Forelimb muscle (tissue), 1 donor: ENCODE measurements around the gene BEND5. TPM values are rescaled to one million over a fixed set of nuclear protein-coding genes. Genes with fewer than 3 reads are reported as not detected.

Experiments
- DNase-seq: peaks from one replicate; pipeline ENCODE4 v3.0.0-alpha.2; 2013; ENCODE audit warnings: low read depth
- polyA plus RNA-seq: library from polyadenylated mRNA; unstranded; fragments of 120-200 nt; gene quantifications from one replicate; pipeline ENCODE4 v1.2.1, GENCODE V29; 2013; ENCODE audit not compliant: insufficient read length

BEND5 gene, protein sequence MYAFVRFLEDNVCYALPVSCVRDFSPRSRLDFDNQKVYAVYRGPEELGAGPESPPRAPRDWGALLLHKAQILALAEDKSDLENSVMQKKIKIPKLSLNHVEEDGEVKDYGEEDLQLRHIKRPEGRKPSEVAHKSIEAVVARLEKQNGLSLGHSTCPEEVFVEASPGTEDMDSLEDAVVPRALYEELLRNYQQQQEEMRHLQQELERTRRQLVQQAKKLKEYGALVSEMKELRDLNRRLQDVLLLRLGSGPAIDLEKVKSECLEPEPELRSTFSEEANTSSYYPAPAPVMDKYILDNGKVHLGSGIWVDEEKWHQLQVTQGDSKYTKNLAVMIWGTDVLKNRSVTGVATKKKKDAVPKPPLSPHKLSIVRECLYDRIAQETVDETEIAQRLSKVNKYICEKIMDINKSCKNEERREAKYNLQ
- 10.3 TPM for polyA plus RNA-seq

DNA sequence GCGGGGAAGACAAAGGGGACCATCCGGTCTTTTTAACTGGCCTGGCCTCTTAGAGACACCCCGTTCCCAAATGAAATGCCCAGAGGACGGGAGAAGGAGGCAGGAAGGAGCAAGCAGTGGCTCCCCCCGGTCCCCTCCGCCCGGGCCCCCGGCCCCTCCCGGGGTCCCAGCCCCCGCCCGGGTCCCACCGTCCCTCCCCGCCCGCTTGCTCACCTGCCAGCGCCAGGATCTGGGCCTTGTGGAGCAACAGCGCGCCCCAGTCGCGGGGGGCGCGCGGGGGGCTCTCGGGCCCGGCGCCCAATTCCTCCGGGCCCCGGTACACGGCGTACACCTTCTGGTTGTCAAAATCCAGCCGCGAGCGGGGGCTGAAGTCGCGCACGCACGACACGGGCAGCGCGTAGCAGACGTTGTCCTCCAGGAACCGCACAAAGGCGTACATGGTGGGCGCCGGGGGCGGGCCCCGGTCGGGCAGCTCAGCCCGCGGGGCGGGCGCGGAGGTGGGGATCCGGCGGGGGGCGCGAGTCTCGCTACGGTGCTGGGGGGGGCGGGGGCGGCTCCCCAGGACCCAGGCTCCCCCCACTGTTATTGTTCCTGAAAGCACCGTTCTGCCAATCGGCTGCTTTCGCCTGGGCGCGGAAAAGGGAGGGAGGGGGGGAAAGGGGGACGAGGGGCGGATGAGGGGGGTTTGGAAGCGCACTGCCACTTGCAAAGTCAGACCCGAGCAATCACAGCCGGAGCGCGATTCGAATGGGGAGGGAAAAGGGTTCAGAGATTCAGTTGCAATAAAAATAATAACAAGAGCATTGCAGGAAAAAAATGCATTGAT, at the start of gene BEND5:
TSS of gene BEND5 (minus strand) at position 499 of the 826 bp plus-strand sequence. CDS start at position 439, 60 bp downstream.
- DNase-seq, result peak; percentile 57

DNA sequence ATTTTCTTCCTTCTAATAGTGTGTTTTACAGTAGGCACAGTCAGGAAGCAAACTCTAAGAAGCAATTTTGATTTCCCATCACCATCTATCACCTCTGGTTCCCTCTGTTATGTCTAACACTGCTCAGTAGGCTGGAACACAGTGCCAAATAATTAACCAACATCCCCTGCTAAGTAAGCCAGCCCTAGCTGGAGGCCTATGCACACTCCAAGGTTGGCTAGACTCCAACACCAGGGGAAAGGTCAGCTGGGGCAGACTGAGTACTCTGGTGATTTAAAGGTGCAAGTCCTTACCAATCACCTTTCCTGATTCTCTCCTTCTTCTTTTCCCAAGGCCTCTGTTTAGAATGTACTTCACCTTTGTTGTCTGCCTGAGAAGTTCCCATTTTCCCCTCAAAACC, 46.5 kb upstream of the BEND5 start:
- no peak for DNase-seq

DNA sequence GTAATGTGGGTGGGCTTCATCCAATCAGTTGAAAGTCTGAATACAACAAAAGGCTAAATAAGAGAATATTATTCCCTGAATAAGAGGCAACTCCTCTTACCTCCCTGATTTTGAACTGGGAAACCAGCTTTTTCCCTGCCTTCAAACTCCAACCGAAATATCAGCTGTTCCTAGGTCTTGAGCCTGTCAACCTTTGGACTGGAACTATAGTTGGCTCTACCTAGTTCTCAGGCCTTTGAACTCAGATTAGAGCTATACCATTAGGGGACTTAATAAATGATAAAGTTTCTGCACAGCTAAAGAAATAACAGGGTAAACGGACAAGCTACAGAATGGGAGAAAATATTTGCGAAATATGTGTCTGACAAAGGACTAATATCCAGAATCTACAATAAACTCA, 43.8 kb upstream of the BEND5 start:
- no peak for DNase-seq

DNA sequence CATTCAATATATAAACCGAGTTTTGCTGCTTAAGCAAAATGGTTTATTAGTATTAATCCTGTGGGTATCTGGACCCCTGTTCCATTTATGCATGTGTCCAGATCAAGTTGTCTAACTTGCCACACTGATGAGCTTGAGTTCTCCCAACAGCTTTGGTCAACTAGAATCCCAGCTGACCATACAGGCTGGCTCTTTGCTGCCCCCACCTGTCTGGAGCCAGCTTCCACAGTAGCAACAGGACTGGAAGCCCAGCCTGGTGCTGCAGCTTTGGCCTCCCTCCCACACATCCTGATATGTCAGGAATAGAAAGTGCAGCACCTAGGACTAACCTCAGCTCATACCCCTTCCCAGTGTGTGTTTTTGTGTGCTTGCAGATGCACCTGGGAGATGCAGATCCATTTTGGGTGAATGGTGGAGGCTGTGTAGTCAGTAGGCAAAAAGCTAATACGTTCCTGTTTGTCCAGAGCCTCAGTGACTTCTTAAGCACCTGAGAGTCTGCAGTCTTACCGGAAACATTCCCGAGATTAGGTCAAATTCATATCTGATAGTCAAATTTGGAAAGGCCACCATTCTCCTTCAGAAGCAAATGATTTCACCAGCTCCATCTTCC, 40.9 kb upstream of the BEND5 start:
- no peak for DNase-seq

DNA sequence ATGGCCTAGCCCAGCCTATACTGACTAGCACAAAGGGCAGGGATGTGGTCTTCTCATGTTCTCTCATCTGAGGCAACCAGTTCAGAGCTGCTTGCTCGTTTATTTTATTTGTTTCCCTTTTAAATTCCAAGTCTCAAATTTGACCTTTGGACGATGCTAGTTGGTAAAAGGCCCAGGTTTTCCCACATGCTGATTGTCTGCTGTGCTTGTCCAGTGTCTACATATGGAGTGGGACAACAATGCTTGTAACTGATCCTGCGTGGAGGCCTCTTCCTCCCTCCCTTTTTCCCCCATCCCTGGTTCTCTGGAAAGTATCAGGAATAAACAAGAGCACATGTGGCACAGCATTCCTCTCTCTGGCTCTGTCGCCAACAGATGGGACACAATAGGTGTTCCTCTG, 34.0 kb upstream of the BEND5 start:
- peak; percentile 38 for DNase-seq

DNA sequence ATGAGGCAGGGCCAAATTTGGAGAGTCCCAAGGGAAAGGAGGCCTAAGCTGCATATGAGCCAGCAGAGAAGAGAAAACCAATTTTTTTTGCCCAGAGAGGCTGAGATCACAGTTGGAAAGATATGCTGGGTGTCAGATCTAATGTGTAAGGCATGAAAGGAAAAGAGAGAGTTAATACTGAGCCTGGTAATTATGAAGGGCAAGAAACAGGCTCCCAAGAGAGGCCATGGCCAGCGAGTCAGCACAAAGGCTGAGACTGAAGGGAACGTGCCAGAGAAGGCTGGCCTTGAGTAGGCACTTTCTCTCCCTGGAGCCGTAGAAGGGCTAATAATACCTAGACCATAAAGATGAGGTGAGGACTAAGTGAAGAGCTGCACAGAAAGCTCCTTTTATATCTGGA, 31.8 kb upstream of the BEND5 start:
- DNase-seq, result no peak

DNA sequence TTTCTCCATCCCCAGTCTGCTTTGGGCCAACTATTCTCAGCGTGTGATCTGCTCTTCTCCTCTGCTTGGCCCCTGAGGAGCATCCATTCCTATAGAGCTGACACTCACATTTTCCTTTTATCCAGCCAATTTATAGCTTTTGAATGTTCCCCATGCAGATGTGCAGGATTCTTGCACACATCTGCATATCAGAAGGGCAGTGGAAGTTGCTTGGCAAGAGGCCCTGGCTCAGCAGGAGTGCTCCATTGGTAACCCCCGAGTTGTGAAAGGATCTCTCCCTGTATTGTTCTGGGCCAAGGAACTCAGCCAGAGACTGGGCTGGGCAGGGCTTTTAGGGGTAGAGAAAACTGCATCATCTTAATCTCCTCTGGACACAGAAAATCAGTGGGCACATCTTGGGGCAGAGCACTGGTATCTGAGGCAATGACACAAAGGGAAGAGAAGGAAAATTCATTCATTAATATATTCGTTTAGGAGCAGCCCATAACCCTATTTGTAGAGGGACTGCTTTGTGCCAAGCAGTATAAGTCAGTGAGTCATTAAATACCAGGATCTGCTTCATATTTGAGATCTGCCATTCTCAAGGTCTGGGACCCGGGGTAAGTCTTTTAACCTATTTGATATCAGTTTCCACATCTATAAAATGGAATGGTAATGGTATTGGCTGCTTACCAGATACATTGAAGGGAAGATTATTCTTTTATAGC, 31.0 kb upstream of the BEND5 start:
- peak; percentile 55 for DNase-seq

DNA sequence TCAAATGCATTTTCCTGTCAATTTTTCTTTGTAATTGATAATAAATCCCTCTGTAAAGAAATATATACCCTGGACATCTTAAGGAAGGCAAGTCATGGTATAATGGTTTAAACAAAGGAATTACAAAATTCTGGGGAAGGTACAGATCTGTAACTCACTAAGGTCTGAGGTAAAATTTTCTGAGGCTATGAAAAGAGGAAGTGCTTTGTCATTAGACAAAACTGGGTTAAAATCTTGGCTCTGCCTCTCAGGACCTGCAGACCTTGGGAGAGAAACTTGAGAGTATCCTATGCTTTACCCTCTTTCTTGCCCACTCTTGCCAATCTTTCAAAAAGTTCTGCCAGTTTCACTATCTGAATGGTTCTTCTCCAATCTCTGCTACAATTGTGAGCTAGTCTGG, 26.8 kb upstream of the BEND5 start:
- DNase-seq, result no peak

DNA sequence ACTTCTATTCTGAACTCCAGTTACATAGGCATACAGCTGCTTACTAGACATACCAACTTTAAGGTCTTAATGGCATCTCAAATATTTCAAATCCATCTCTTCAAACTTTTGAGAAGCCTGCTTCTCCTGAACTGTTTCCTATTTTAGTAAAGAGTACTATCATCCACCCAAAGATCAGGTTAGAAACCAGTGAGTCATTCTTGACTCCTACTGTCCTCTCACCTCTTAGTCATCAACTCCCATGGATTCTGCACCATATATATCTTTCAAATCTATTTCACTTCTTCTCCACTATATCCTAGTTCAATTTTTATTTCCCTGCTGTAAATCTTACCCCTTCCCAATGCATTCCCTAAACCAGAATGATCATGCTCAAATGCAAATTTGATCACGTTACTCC, 18.1 kb upstream of the BEND5 start:
- DNase-seq, result no peak

DNA sequence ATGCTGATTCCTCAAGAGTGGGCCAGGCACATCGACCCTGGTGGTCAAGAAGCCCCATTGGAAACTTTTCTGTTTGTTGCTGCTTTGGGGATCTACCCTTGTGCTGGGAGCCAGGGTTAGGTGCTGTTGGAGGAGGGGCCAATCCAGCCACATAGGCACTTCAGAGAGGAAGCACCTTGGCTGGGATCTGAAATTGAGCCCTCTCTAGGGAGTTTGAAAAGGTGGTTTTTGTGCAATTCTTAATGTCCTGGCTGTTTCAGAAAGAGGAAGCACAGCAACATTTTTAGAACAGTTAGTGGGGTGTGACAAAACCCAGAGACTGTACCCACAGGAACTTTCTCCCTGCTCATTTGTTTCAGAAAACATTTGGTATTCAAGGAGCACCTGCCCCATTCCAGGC, 17.2 kb upstream of the BEND5 start:
- DNase-seq, result no peak

DNA sequence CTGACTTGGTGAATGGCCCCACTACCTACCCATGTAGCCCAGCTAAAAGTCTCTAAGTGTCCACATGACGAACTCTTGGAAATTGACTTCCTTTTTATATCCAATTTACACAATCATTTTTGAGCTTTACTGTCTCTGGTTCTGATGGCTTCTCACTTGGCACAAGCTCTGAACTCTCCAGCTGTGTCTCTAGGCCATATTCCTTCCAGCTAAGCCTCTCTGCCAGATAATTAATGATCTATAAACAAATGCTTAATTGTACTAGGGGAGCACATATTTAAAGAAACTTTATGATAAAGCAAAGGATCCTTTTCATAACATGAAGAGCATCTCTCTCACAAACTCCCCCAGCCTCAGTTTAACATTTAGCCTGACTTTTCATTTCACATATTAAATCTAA, 16.3 kb upstream of the BEND5 start:
- DNase-seq, result no peak

DNA sequence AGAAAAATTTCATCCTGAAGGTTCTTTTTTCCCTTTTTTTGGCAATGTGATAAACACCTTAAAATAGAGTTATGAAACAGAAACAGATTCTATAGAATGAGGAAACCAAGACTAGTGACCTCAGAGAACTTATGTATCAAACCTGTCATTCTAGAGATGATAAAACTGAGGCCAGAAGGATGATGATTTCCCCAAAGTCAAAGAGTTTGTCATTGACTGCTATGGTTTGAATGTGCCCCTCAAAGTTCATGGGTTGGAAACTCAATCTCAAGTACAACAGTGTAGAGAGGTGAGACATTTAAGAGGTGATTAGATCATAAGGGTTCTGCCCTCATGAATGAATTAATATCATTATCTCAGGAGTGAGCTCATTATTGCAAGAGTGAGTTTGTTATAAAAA, 13.7 kb upstream of the BEND5 start:
- DNase-seq, result no peak

DNA sequence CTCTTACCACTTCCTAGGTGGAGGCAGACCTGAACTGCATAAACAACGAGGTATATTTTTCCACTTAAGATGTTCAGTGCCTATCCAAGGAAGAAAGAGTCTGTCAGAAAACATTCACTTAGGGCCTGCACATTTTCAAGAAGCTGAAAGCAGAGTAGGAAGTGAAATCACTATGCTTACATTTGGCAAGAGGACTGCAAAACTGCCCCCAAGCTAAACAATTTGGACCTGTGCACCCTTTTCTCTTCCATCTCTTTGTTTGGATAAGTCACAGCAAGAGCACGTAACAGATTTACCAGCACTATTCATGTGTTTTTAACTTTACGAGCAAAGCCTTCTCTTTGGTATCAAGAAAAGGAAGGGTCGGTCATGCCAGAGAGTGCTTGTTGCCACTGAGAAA, 13.2 kb upstream of the BEND5 start:
- DNase-seq, result no peak

DNA sequence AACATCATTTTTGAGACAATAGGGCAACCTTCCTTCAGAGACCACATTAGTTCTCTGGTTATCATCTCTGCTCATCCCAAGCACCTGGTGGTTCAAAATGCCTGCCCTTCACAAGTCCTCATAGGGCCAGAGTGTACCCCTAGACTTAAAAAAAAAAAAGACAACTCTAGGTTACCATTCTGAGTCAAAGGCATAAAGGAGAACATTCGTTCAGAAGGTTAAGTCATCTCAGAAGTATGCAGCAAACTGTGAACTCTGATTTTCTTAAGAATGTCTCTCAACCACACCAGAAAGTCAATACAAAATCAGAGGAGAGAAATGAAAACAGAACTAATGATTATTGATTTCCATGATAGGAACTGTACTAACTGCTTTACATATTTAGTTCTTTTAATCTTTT, 9.2 kb upstream of the BEND5 start:
- no peak for DNase-seq

DNA sequence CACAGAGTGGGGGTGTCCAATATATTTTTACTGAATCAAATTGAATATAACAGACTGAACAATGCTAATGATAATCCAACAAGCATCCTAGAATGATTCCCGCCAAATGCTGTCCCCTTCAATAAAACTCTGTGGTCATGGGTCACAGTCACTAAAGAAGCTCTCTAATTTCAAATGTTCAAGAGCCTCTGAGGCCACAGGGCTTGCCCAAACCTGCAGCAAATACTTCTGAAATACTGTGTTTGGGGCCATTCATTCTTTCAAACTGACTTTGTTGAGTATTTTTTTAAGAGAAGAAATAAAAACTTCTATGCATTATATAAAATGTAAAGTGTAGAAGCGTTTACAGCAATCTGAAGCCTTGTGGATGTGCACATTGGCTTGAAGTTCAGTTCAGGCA, 7.6 kb upstream of the BEND5 start:
- DNase-seq, result no peak

DNA sequence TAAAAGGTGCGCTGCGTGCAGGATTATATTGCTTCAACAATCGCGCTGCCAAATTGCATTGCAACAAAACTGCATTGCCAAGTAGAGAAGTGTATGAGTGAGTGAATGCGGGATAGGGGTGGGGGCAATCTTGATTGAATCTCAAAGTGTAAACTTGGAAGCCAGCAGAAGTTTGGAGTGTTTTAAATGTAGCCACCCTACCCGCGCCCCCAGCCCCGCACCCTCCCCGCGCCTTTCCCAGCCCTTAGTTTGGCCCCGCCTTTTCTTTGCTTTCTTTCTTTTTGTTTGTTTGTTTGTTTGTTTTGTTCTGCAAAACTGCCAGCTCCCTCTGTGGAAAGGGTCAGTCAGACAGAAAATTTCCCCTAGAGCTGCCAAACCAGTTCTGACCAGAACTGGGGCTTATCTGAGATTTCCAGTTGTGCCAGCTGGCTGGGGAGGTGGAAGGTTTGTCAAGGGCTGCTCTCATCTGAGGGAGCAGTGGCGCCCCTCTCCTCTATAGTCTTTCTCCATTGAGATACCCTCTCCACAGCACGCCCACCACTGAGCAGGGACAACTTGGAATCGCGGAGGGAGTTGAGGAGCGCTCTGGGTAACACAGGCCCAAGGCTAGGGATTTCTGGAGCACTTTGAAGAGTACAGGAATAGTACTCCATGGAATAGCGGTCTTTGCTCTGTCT, 666 bp upstream of the BEND5 start:
- no peak for DNase-seq

DNA sequence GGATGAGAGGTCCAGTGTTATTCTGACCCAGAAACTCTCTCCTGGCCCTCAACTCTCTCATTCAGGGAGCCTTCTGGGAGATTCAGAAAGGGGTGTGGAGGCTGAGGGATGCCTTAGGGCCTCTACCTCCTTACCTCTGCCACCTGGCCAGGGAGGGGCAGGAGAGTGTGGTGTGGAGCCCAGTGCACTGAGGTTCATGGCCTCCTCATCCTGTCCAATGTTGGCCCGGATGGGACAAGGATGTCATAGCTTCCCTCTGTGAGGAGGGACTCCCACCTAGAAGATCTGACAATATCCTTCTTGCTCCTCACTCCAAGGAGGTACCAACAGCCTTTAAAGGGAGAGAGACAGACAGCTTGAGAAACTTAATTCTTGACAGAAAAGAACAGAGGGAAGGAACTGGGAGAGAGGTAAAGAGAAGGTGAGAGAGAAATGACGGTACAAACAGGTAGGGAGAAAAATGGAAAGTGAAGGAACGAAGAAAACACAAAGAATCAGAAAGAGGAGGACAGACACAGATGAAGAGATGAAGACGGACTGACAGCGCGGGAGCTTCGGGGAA, 779 bp downstream of the BEND5 start:
- no peak for DNase-seq

DNA sequence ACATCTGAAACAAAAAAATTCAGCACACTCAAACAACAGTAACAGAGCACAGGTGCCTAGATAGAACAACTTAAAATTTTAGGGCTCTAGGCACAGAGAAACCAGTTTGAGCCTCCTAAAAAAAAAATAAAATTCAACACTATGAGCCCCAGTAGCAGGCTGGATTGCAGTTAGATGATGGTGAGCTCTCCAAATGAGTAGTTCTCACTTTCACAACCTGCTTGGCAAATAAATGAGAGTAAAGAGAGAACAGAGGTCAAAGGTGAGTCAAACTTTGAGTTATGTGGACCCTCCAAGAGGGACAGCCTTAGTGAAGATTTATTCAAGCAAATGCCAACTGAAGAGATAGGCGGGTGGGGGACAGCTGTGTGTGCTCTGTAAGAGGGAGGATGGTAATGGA, 3.6 kb downstream of the BEND5 start:
- DNase-seq, result no peak

DNA sequence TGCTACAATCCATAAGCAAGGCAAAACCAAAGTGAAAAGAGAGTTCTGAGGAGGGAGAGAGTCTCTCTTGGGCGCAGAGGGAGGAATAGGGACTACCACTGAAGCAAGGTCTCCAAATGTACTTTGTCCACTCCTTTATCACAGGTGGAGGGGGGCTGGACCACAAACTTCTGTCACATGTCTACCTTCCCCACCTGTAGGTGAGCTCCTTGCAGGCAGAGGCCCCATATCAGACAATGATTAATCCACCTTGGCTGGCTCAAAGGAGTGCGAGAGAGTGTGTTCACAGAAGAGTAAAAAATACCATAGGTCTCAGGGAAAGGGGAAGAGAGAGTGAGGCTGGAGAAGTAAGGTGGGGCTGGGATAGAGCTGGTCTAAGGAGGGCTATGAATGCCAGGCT, 4.5 kb downstream of the BEND5 start:
- DNase-seq, result no peak

DNA sequence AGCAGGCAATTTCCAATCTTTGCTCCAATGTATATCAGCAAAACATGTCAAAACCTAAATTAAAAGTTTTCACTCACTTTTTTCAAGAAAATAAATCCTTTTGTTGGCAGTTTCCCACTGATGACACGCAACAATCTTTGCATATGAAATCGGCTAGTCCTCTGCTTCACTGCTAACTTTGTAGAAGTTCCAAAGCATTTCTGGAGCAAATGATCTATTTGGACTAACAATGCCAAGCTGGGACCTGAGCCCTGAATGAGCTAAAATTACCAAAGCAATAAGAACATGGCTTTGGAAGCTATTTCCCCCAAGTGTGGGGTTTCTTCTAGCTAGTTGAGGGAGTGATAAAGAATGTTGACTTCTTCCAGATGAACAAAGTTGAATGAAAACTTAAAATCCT, 5.1 kb downstream of the BEND5 start:
- DNase-seq, result no peak

DNA sequence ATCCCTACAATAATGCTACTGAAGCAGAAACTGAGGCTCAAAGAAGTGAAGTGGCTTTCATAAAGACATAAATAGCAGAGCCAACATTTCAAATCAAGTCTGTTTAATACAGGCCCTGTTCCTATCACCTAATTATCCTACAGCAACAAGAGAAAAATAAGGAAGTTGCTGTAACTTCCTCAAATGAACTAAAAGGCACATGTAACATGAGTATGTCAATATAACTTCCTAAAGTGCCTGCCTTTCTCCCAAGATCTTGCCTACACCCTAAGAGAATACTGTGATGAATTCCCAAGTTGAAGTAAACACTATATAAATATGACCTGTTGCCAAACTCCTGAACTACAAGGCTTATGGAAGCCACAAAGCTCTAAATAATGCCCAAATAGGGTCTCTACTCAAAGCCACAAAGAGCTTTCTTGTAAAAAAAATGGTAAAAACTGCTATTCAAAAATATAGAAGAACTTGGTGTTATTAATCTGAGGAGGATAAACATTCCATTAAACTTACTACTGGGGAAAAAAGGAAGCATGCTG, 8.6 kb downstream of the BEND5 start:
- DNase-seq, result no peak
